PC-9 (cell line): Measurements from ENCODE around the gene APOBR.

Source experiments
- CTCF ChIP-seq: fragments of 200-600 bp; sonication (generic); conservative IDR thresholded peaks from 2 replicates; pipeline ENCODE4 v1.6.1; 2017; ENCODE audit warnings: mixed run types, antibody characterized with exemption, mild to moderate bottlenecking, moderate library complexity
- EZH2 ChIP-seq: fragments of 200-600 bp; sonication (generic); IDR thresholded peaks from 2 replicates; pipeline ENCODE4 v1.8.0; 2017; ENCODE audit warnings: antibody characterized with exemption, low read depth

- no peak for TF ChIP-seq CTCF
- TF ChIP-seq EZH2 = no peak
Observed at GRCh38 chr16:28486266-28486665, 8.2 kb upstream of the APOBR start.
